NCI-H2107 treated with DMSO at 0.1 percent for 48 hours (cell line): Measurements from ENCODE around the gene RAPGEF5.
A peak's percentile ranks its signal among the peaks of the same experiment; 100 is the strongest.

Experiments
- DNase-seq: peaks from one replicate; lab custom pipeline; 2025; ENCODE audit not compliant: unreplicated experiment; lab: John Stamatoyannopoulos, UW

Gene RAPGEF5

DNA sequence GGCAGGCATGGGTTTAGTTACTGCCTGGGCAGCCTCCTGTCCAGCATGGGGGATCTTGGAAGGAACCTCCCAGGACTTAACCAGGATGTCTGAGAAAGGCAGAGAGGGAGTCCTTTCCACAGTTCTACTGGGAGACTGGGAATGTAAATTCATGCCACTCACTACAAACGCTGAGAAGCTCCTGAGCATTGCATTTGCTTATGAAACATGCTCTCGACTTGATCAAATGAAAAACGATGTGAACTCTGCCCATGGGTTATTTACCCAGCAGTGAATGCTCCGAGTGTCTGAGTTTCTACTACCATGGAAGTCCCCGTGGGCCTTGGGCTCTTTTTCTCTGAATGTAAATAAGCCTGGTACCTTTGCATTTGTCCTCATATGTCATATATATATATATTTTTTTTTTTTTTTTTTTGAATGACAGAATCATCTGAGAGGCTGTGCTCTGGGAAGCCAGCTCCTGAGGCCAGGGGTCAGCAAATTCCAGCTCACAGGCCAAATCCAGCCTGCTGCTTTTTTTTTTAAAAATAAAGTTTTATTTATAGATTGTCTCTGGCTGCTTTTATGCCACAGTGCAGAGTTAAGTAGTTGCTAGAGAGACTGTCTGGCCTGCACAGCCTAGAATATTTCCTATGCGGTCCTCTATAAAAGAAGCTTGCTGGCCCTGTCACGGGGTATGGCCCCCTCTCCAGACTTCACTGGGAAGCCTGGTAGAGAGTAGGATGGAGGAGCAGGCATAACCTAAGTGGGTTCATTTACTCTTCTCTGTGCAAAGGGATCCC is 21.4 kb upstream of the RAPGEF5 start:
- no peak for DNase-seq

DNA sequence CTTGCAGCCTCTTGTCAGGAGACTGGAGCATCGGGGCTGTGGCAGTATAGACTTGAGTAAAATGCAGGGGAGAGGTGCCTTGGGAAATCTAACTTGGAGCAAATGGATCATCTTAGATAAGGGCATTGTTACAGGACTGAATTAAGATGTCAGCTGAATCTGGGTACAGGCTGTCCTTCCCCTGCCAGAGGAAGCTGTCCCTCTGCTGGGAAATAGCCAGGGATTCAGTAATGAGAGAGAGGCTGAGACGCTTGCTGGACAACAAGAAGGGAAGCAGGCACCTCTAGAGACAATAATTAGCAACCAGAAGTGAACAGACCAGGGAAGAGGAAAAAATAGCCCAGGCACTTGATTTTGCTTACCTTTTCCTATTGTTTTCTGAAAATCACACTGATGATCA is 20.7 kb upstream of the RAPGEF5 start:
- DNase-seq, result no peak

DNA sequence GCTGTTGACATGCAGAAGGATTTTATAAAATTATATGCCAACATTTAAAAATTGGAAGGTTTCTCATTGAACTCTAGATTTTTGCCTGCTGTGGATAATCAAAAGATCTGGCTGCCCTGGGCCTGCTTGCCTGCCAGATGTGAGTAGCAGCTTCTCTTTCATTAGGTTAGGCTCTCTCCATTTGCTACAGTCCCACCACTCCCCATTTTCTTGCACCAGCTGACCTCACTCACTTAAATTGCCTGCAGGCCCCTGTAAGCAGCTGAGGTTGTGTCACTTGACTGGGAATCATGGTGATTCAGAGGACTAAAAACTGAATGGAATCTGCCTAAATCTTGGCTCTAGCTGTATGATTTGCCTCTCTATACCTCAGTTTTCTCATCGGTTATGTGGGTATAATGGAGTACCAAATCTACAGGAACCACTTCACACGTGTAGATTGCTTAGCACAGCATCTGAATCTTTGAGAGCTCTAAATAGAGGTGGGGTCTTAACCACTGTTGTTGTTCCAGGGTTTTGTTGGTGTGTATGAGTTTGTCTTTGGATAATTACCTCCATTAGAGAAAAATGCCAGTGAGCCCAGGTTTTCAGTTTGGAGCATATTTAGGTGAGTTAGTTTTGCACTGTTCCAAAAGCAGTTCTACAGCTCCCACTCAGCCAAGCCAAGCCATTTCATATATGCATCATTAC is 18.6 kb upstream of the RAPGEF5 start:
- no peak for DNase-seq

DNA sequence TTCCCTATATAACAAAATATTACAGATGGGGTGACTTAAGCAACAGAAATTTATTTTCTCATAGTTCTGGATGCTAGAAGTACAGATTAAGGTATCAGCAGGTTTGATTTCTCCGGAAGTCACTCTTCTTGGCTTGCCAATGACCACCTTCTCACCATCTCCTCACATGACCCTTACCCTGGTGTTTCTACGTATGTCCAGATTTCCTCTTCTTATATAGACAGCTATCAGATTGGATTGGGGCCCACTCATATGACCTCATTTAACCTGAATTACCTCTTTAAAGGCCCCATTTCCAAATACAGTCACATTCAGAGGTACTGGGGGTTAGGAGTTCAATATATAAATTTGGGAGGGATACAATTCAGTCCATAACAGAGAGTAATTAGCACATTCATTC is 17.0 kb upstream of the RAPGEF5 start:
- DNase-seq, result no peak

DNA sequence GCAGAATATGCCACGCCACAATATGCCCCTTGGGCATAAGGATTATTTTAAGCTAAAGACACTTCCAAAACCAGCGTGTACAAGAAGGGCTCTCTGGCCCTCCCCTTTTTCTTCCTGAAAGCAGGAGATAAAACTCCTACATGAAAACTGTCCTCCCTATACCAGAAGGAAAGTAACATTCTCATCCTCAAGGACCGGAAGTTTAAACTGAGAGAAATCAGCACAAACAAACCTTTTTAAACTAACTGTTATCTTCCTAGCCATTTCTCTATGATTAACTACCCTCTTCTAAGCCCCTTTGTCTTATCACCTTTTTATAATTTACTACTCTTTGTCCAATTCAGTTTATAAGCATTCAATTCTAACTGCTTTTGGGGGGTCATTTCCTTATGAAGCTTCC is 16.4 kb upstream of the RAPGEF5 start:
- DNase-seq, result no peak

DNA sequence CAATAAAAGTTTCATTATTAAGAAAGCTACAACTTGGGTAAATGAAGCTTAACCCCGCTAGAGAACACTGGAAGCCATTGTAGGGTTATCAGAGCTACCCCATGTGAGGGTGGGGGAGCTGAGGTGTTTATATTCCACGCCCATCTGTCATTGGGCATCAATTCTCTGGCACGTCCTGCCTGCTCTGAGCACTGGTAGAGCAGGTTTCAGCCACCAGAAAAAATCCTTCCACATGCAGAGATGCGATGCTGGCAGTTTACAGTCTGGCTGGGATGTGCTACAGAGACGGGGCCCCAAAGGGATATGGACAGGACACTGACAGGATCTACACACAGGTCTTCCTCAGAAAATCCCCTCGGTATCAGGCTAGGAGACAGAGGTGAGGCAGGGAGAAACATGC is 15.9 kb upstream of the RAPGEF5 start:
- no peak for DNase-seq

DNA sequence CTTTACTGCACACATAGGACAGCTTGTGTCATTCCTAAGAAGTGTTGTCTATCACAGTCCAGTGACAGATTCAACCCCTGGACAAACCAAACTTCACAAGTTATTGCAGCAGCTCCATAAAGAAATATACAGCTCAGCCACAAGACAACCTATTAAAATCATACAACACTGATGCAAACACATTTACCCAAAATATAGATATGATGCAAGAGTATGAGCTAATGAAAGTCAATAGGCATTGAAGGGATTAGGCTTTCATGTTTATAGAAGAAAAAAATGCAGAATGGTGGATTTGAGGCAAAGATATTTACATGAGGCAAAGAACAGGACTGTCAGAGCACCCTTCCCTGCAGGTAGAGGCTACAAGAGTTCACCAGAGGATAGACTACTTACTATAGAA is 14.9 kb upstream of the RAPGEF5 start:
- no peak for DNase-seq

DNA sequence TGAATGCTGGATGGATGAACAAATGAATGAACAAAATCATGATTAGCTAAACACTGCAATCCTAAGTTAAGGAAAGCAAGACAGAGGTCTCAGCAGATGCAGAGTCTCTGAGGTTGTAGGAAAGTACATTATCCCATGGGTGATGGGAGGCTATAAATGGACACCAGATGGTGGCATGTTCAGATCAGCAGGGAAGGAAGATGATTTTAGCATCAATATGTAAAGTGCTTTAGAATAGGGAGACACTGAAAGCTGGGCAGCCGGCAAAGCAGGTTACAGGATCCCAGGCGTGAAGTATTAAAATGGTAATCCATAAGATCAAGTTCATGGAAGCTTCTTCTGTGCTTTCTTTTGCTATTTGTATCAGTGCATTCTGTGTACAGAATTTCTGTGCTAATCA is 7.9 kb upstream of the RAPGEF5 start:
- DNase-seq, result no peak

DNA sequence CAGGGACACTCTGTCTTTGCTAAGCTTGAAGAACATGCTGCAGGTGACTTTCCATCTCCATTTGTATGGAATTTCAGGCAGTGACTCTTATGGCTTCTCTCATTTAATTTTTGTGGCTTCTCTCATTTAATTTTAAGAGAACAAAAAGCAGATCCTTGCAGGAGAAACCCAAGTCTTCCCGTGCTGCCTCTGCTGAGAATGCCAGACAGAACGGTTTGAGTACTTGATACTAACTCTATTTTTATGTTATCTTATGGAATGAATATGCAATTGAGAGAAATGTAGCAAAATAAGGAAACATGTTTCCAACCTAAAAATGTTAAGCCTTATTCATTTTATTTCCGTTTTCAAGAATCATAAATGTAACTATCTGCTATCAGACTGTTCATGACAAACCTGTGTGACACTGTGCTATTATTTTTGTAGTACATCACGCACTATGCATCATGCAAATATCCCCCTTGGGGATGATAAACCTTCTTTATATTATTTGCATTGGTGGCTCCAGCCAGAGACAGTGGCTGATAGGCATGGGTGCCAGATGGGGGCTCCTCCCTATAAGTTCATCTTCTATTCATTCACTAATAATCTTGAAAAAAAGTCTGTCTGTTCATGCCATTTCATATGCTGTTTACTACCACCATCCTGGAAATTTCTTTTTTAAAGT is 6.9 kb upstream of the RAPGEF5 start:
- DNase-seq, result no peak

DNA sequence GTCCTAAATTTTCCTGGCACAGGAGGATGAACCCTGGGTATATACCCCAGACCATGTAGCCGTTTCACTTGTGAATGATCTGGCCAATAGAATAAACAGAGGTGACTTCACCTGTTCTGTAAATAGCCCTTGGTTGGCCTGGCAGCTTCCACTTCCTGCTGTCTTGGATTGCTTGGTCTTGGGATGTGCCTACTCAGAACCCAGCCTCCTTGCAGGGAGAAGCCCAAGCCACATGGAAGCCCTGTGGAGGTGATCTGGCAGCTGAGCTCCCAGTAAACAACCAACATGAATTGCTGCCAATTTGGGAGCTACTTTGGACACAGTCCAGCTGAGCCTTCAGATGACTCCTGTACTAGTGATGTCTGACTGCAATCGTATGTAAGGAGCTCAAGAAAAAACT is 4.8 kb upstream of the RAPGEF5 start:
- DNase-seq, result peak; percentile 52

DNA sequence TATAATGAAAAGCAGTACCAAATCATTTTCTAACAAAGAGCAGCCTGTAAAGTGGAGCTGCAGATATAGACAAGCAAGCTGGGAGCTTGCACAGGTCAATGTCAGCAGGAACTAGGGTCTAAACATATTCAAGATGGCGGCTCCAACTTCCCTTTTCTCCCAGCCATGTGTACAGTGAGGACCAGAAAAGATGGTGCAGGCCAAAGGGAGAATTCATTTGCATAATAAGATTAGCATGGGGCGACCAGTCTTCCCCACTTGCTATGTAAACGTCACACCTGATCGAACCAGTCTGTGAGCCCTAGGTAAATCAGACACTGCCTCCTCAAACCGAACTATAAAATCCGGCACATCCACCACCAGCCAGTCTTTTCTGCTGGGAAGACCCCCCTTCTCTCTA is 4.4 kb upstream of the RAPGEF5 start:
- DNase-seq, result no peak

DNA sequence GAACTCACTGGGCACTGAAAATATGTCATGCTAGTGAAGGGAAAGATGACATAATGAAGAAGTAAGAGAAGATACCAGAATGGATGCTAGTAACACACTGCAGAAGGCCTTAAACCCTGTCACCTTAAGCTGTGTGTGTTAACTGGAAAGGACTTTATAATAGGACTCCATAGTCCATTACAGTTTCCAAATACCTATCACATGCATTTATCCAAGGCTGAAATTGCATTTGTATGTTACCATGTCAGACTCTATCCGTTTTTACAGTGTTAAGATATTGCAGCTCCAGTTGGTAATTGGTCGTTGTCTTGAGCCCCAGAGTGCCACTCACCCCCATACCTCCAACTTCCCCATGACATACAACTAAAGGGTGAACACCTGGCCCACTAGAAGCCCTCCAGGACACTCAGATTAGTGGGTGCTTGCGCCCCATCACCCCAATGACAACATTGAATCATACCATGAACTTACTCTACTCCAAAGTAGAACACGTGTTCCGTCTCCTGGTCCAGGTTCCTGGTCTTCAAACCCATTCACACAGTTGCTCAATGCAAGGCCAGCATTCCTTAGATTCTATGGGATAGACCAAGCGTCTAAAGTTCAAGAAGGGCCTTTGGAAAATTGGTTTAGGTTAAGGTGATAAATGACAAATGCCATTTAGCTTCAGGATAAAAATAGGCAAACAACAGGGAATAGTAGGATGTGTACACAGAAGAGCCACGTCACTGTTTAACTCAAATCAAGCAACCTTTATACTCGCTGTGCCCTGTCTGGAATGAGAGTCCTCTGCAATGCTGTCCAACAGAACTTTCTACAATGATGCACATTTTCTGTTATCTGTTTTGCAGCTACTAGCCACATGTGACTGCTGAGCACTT is 2.1 kb upstream of the RAPGEF5 start:
- no peak for DNase-seq

DNA sequence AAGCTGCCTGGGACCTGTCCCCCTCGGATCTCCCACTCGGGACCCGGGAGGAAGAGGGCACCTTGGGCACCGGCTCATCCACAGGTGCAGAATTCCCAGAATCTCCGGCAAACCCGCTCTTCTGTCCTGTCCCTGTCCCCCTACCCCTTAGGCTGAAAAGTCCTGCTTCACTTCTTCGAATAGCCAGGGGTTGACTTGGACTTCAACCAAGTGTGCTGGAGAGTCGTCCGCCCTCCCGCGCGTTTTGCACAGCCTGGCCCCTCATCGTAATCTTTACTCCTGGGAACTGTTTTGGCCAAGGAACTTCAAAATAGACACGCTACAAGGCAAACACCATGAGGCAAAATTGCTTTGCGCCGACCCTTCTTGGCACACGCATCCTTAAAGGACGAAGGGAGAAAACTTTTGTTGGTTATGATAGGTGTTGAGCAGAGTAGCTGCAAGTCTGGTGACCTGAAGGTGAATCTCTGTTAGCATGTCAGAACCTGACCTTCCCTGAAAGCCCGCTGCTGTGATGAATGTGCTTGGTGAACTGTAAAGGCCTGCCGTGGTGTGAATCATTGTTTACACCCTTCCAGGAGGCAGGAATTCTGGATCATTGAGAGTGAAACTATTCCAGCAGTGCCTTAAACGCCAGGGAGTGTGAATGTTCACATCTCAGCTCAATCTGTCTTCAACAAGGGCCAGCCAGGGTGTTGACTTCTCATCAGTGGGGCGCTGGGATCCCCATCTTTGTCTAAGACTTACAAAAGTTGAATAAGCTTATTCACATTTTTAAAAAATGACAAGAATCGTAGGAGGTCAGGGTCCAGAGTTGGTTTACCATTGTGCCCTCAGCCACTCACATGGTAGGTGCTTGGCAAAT is 589 bp upstream of the RAPGEF5 start:
- peak; percentile 49 for DNase-seq

DNA sequence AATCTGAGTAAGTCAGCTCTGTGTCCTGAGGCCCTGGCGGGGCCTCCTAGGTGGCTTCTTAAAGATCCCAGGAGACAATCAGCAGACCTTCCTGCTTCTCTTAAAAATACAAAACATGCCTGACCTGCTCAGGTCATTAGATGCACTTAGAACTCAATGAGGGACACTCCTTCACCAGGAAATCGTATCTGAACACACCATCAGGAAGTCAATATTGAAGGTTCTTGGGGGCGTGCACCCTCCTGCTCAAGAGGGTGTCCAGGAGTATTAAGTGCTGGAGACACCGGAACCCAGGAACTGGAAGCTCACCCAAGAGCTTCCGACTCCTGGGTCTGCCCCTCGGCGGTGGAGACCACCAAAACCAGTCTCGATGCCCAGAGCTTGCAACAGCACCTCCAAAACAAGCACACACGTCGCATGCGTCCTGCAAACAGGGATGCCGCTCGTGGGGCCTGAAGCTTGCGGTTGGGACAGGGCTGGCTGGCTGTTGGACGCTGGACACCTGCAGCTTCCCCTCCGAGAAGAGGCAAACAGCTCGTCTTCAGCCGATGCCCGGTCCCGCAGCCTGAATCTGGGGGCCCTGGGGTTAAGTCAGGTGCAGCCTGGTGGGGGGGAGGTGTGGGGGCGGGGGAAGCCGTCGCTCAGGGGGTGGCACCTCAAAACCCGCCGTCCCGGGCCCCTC is 803 bp downstream of the RAPGEF5 start:
- no peak for DNase-seq

DNA sequence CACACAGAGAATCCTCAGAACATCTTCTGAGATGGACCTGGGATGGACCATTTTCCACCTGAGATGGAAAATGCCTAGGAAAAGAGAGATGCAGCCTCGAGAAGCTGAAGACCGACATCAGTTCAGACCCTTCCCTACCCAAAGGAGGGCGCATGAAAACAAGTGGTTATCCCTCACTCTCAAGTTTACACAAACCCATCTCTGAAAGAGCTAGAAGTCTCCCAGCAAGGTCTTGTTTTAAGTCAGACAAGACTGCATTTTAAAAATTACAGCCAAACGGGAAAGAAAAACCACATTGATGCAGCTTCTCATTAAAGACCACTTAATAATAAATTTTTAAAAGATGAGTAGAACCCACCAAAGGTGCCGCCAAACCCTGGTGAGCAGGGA is 1.3 kb downstream of the RAPGEF5 start:
- no peak for DNase-seq

DNA sequence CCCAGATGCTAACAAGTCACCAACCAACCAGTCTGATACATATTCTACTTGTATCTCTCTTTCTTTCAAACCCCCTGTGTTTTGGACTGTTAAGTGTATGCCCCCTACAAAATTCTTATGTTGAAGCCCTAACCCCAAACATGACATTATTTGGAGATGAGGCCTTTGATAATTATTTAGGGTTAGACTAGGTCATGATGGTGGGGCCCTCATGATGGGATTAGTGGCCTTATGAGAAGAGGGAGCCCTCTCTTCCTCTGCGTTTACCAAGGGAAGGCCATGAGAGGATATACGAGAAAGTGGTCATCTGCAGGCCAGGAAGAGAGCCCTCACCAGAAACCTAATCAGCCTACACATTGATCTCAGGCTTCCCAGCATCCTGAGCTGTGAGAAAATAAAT is 2.5 kb downstream of the RAPGEF5 start:
- no peak for DNase-seq

DNA sequence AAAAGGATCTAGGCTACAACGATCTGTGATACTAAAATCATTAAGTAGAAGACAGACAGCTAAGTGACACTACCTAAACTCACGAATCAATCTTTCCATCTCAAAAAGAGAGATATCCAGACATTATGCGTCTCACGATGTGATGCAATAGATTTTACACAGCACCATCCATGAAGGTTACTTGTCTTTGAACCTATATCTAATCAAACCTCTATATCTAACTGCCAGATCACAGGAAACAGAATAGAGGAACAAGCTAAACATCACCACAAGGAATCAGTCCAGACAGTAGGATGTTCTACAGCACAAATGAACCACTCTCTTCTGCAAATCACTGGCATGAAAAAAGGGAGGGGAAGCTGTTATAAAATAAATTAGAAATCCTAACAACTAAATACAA is 4.1 kb downstream of the RAPGEF5 start:
- no peak for DNase-seq

DNA sequence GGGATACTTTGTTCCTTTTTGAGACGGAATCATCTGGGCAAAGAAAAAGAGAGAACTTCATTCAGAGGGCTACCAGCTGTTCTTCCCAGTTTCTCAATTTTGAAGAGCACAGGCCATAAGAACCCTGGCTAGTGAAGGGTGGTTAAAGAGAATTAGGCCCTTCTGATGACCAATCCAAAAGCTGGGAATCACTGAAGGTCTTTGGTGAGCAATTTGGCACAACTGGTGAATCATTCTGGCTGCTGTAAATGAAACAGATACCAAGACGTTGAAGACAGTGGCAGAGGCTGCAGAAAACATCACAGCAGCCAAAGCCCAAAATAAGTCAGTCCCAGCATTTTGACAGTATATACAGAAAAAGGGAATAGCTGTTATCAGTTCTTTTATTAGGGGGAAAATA is 5.1 kb downstream of the RAPGEF5 start:
- DNase-seq, result no peak

DNA sequence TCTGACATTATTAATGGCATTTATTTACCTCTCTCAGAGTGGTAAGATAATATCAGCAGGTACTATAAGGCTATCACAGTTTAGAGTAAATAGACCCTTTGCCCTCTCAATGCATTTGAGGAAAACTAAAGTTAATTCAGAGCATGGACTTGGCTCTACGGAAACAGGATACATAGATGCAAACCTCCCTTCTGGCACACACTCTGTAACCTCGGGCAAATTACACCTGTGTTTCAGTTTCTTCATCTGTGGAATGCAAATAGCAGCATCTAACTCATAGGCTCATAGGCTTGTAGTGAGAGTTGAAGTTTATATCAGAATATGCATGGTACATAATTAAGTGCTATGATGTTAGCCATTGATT is 5.6 kb downstream of the RAPGEF5 start:
- DNase-seq, result peak; percentile 34
